ENCODE measurements around the gene AKAP12. TPM values are rescaled to one million over a fixed set of nuclear protein-coding genes. Genes with fewer than 3 reads are reported as not detected.
A peak's percentile ranks its signal among the peaks of the same experiment; 100 is the strongest.

Gene AKAP12
- total and polyA plus RNA-seq, 2 experiments from 2014 or later = 90.1 to 137 TPM

DNA sequence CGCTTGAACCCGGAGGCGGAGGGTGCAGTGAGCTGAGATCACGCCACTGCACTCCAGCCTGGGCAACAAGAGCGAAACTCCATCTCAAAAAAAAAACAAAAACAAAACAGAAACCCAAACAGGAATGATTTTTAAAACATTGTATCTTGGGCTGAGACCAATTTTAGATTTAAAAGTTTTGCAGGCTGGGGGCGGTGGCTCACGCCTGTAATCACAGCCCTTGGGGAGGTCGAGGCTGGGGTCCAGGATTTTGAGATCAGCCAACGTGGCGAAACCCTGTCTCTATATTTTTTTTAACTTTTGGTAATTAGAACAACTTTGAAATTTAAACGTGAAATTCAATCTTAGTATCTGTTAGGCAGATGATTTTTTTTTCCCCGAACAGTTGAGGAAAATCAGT, 70.5 kb downstream of the AKAP12 start (continued):
- no peak for TF ChIP-seq POLR2AphosphoS5 (IDR thresholded peaks at IDR 0.05; ENCODE audit: low read depth)
- TF ChIP-seq EZH2phosphoT487 (IDR thresholded peaks at IDR 0.05; ENCODE audit: unreplicated experiment) = no peak
- TF ChIP-seq NANOG (IDR thresholded peaks at IDR 0.05; ENCODE audit: borderline replicate concordance) = no peak
- no peak for TF ChIP-seq CREB1 (CRISPR knock-in tag; IDR thresholded peaks at IDR 0.05; ENCODE audit: low read depth)
- TF ChIP-seq ZNF331 (CRISPR knock-in tag; IDR thresholded peaks at IDR 0.05; ENCODE audit: low read depth) = no peak
- no peak for TF ChIP-seq EZH2 (IDR thresholded peaks at IDR 0.05; ENCODE audit: low read depth, unreplicated experiment)
- TF ChIP-seq STAT1 (IDR thresholded peaks at IDR 0.05; ENCODE audit: unreplicated experiment) = no peak
- TF ChIP-seq, protein P1, sequence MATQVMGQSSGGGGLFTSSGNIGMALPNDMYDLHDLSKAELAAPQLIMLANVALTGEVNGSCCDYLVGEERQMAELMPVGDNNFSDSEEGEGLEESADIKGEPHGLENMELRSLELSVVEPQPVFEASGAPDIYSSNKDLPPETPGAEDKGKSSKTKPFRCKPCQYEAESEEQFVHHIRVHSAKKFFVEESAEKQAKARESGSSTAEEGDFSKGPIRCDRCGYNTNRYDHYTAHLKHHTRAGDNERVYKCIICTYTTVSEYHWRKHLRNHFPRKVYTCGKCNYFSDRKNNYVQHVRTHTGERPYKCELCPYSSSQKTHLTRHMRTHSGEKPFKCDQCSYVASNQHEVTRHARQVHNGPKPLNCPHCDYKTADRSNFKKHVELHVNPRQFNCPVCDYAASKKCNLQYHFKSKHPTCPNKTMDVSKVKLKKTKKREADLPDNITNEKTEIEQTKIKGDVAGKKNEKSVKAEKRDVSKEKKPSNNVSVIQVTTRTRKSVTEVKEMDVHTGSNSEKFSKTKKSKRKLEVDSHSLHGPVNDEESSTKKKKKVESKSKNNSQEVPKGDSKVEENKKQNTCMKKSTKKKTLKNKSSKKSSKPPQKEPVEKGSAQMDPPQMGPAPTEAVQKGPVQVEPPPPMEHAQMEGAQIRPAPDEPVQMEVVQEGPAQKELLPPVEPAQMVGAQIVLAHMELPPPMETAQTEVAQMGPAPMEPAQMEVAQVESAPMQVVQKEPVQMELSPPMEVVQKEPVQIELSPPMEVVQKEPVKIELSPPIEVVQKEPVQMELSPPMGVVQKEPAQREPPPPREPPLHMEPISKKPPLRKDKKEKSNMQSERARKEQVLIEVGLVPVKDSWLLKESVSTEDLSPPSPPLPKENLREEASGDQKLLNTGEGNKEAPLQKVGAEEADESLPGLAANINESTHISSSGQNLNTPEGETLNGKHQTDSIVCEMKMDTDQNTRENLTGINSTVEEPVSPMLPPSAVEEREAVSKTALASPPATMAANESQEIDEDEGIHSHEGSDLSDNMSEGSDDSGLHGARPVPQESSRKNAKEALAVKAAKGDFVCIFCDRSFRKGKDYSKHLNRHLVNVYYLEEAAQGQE (IDR thresholded peaks at IDR 0.05; ENCODE audit: unreplicated experiment) = no peak

DNA sequence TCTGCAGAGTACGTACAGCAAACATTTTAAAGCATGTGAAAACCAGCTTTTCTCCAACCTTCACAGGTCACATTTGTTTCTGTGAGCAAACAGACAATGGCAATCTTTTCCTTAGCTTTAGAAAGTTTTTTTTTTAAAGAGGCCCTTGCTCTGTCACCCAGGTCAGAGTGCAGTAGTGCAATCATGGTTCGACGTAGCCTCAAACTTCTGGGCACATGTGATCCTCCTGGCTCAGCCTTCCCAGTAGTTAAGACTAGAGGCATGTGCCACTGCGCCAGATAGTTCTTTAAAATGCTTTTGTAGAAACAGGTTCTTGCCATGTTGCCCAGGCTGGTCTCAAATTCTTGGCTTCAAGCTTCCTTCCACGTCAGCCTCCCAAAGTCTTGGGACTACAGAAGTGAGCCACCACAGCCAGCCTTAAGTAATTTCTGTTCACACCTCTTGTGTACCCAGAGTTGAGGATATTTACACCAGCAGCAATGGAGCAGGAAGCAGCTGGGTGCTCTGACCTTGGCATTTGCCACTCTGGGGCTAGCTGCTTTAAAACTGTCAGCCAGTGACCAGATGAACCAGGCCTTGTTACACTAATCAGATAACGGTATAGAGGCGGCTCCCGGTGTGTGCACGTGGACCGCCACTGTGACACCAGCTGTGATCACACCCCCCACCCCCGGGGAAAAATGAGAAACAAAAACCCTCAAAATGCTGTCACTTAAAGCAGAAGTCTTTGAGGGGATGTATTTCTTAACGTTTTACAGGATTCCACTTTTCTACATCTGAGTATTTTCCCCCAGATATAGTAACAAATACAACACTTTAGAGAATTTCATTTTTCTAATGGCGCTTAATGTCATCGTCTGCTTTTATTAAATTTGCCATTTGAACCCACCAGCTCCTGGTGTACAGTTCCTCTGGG, 71.3 kb downstream of the AKAP12 start:
- DNase-seq (ENCODE audit: low spot score) = no peak
- H2AFZ ChIP-seq = no peak overlapping the region
- Mint-ChIP-seq H3K27me3 (ENCODE audit: insufficient read depth, low read depth, poor library complexity) (peaks cover 9% of the 10 kb centered on the region), H3K27ac (no peak overlapping the region), H3K9me3 (peaks cover 3% of the 10 kb centered on the region; the same call in 1 of the 3 replicates), H3K4me1 (peaks cover 33% of the 10 kb centered on the region), H3K36me3 (ENCODE audit: low read depth) (peaks cover 22% of the 10 kb centered on the region), H3K4me3 (no peak overlapping the region)
- no peak overlapping the region for H3K4me2 ChIP-seq
- no peak for ATAC-seq
- H3K27ac ChIP-seq (ENCODE audit: low read depth) = 0 out of 2 replicates have a peak overlapping the region, but pooled peaks have one; percentile 62
- no peak for TF ChIP-seq ZNF114 (CRISPR knock-in tag; IDR thresholded peaks at IDR 0.05)
- TF ChIP-seq, protein P2, sequence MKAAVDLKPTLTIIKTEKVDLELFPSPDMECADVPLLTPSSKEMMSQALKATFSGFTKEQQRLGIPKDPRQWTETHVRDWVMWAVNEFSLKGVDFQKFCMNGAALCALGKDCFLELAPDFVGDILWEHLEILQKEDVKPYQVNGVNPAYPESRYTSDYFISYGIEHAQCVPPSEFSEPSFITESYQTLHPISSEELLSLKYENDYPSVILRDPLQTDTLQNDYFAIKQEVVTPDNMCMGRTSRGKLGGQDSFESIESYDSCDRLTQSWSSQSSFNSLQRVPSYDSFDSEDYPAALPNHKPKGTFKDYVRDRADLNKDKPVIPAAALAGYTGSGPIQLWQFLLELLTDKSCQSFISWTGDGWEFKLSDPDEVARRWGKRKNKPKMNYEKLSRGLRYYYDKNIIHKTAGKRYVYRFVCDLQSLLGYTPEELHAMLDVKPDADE (IDR thresholded peaks at IDR 0.05) = no peak
- TF ChIP-seq, protein P3, sequence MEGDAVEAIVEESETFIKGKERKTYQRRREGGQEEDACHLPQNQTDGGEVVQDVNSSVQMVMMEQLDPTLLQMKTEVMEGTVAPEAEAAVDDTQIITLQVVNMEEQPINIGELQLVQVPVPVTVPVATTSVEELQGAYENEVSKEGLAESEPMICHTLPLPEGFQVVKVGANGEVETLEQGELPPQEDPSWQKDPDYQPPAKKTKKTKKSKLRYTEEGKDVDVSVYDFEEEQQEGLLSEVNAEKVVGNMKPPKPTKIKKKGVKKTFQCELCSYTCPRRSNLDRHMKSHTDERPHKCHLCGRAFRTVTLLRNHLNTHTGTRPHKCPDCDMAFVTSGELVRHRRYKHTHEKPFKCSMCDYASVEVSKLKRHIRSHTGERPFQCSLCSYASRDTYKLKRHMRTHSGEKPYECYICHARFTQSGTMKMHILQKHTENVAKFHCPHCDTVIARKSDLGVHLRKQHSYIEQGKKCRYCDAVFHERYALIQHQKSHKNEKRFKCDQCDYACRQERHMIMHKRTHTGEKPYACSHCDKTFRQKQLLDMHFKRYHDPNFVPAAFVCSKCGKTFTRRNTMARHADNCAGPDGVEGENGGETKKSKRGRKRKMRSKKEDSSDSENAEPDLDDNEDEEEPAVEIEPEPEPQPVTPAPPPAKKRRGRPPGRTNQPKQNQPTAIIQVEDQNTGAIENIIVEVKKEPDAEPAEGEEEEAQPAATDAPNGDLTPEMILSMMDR (conservative IDR thresholded peaks at IDR 0.05; ENCODE audit: low read depth in 2 of 2) = no peak
- H3K79me2 ChIP-seq (replicated peaks; ENCODE audit: insufficient read depth) = peaks cover 9% of the 10 kb centered on the region
- H4K20me1 ChIP-seq (replicated peaks; ENCODE audit: insufficient read depth) = 0 out of 2 replicates have a peak, but pooled peaks cover 5% of the 10 kb centered on the region
- H3K4me3 ChIP-seq = no peak overlapping the region
- H3K27me3 ChIP-seq (ENCODE audit: insufficient read depth) = no peaks in the 10 kb centered on the region
- no peaks in the 10 kb centered on the region for H3K4me1 ChIP-seq (ENCODE audit: insufficient read depth)
- H3K36me3 ChIP-seq (ENCODE audit: insufficient read depth) = no peaks in the 10 kb centered on the region
- H3K9me2 ChIP-seq (ENCODE audit: insufficient read depth) = no peaks in the 10 kb centered on the region
- no peaks in the 10 kb centered on the region for H3F3A ChIP-seq (replicated peaks; ENCODE audit: low read depth)

Data from GM23338 (cell line).